HCT116 (cell line): ENCODE measurements around the gene KCNC1. TPM values are rescaled to one million over a fixed set of nuclear protein-coding genes. Genes with fewer than 3 reads are reported as not detected.
A peak's percentile ranks its signal among the peaks of the same experiment; 100 is the strongest.

ENCODE experiments used
- ATAC-seq: fragments of 200-7000 bp; cut with Tn5 transposase; 2 replicates; pipeline ENCODE4 v1.9.1; 2020; ENCODE audit warnings: mild to moderate bottlenecking, moderate library complexity
- BruUV-seq: library from RNA; stranded (reverse); fragments of 400-500 nt; replicated peaks from 2 replicates; lab custom pipeline; 2021; lab: Mats Ljungman, UMichigan
- CTCF ChIA-PET: fragments of 300-600 bp; sonication (Branson Sonifier 250); formaldehyde crosslinking; loops from one replicate; lab custom pipeline; 2021; ENCODE audit warnings: antibody characterized with exemption; lab: Charles Lee
- POLR2A ChIA-PET: fragments of 300-600, 350-600 bp; sonication (Branson Sonifier 250); formaldehyde crosslinking; loops from one replicate; lab custom pipeline; 2021; ENCODE audit warnings: antibody characterized with exemption; lab: Charles Lee
- RAD21 ChIA-PET, 2 experiments: fragments of 300-600 bp; sonication (Branson Sonifier 250); formaldehyde crosslinking; loops; one replicate each; lab custom pipeline; 2023; ENCODE audit warnings: low total read pairs in 2 of 2; ENCODE audit not compliant: uncharacterized antibody in 2 of 2, unreplicated experiment in 2 of 2, low non-redundant PET in 1 of 2; lab: Charles Lee
- DNase-seq: peaks from one replicate; pipeline ENCODE4 v3.0.0-alpha.2; 2010; ENCODE audit warnings: low read depth, low spot score
- H2AFZ ChIP-seq: fragments of 200-600 bp; shearing (Covaris generic), sonication (generic); 2 replicates; pipeline ENCODE4 v1.6.1; 2017; ENCODE audit warnings: low read depth, mixed run types, mixed read lengths, antibody characterized with exemption, low read length; ENCODE audit not compliant: poor library complexity, severe bottlenecking
- H3K27ac ChIP-seq: 2 replicates; pipeline ENCODE4 v1.5.1; 2012; ENCODE audit warnings: low read depth, low read length
- H3K27me3 ChIP-seq: fragments of 200-600 bp; sonication (generic); 2 replicates; pipeline ENCODE4 v1.6.1; 2016; ENCODE audit warnings: mixed run types, low read length, mixed read lengths; ENCODE audit not compliant: insufficient read depth
- H3K36me3 ChIP-seq, 2 experiments: fragments of 200-500 bp in 1 of 2; fragments of 200-600 bp in 1 of 2; sonication (Bioruptor generic) in 1 of 2; sonication (generic) in 1 of 2; 2 replicates each; pipeline versions ENCODE4 v1.5.1 to v1.6.1; 2014 to 2016; ENCODE audit warnings: low read length in 2 of 2, inconsistent platforms in 1 of 2, mixed read lengths in 1 of 2, mixed run types in 1 of 2; ENCODE audit not compliant: insufficient read depth in 2 of 2, control insufficient read depth in 1 of 2
- H3K4me1 ChIP-seq, 2 experiments: fragments of 200-600 bp in 1 of 2; sonication (generic) in 1 of 2; 2 replicates each; pipeline versions ENCODE4 v1.5.1 to v1.6.1; 2012 to 2017; ENCODE audit warnings: low read length in 2 of 2, inconsistent platforms in 1 of 2, mild to moderate bottlenecking in 1 of 2, mixed read lengths in 1 of 2, mixed run types in 1 of 2, moderate library complexity in 1 of 2; ENCODE audit not compliant: insufficient read depth in 2 of 2, control insufficient read depth in 1 of 2
- H3K4me2 ChIP-seq: fragments of 200-600 bp; sonication (generic); 2 replicates; pipeline ENCODE4 v1.6.1; 2017; ENCODE audit warnings: mixed run types, low read length, mixed read lengths
- H3K4me3 ChIP-seq, 2 experiments: fragments of 200-600 bp in 1 of 2; sonication (generic) in 1 of 2; replicated peaks in 1 of 2; 2 replicates each; pipeline ENCODE4 v1.5.1; 2011 to 2016; ENCODE audit warnings: low read length in 2 of 2, control low read depth in 1 of 2, low read depth in 1 of 2, mild to moderate bottlenecking in 1 of 2, mixed read lengths in 1 of 2, mixed run types in 1 of 2
- H3K79me2 ChIP-seq: fragments of 200-600 bp; sonication (generic); 2 replicates; pipeline ENCODE4 v1.6.1; 2017; ENCODE audit warnings: mild to moderate bottlenecking, mixed run types, low read length, moderate library complexity, mixed read lengths; ENCODE audit not compliant: insufficient read depth
- H3K9ac ChIP-seq: fragments of 200-600 bp; sonication (generic); 2 replicates; pipeline ENCODE4 v1.6.1; 2016; ENCODE audit warnings: low read length, mixed read lengths
- H3K9me2 ChIP-seq: fragments of 200-600 bp; sonication (generic), shearing (Covaris generic); 2 replicates; pipeline ENCODE4 v1.6.1; 2017; ENCODE audit warnings: mixed run types, mild to moderate bottlenecking, moderate library complexity; ENCODE audit not compliant: insufficient read depth
- H3K9me3 ChIP-seq, 2 experiments: fragments of 200-500 bp in 1 of 2; fragments of 200-600 bp in 1 of 2; sonication (Bioruptor generic) in 1 of 2; sonication (generic) in 1 of 2; 2 replicates each; pipeline ENCODE4 v1.6.1; 2014 to 2017; ENCODE audit warnings: low read length in 2 of 2, mixed read lengths in 2 of 2, inconsistent platforms in 1 of 2, low read depth in 1 of 2, mild to moderate bottlenecking in 1 of 2, mixed run types in 1 of 2, moderate library complexity in 1 of 2; ENCODE audit not compliant: control insufficient read depth in 1 of 2, insufficient read depth in 1 of 2
- H4K20me1 ChIP-seq: fragments of 200-600 bp; sonication (generic), shearing (Covaris generic); 2 replicates; pipeline ENCODE4 v1.6.1; 2017; ENCODE audit warnings: mixed run types, mild to moderate bottlenecking, moderate library complexity; ENCODE audit not compliant: insufficient read depth
- CEBPB ChIP-seq: IDR thresholded peaks from 2 replicates; pipeline ENCODE4 v1.6.1; 2012; ENCODE audit warnings: low read depth
- EGR1 ChIP-seq: IDR thresholded peaks from 2 replicates; pipeline ENCODE4 v1.6.1; 2012; ENCODE audit warnings: low read depth
- ELF1 ChIP-seq: IDR thresholded peaks from 2 replicates; pipeline ENCODE4 v1.6.1; 2012; ENCODE audit warnings: low read depth, borderline replicate concordance
- EZH2 ChIP-seq: fragments of 200-600 bp; sonication (generic); IDR thresholded peaks from 2 replicates; pipeline ENCODE4 v1.6.1; 2017; ENCODE audit warnings: antibody characterized with exemption, mixed run types
- EZH2phosphoT487 ChIP-seq: fragments of 200-600 bp; IDR thresholded peaks from 2 replicates; pipeline ENCODE4 v1.6.1; 2018; ENCODE audit warnings: antibody characterized with exemption, borderline replicate concordance
- JUND ChIP-seq: IDR thresholded peaks from 2 replicates; pipeline ENCODE4 v1.6.1; 2012
- POLR2A ChIP-seq: IDR thresholded peaks from 2 replicates; pipeline ENCODE4 v1.7.0; 2011; ENCODE audit warnings: borderline replicate concordance; ENCODE audit not compliant: insufficient read depth, insufficient read length; ENCODE audit errors: extremely low read depth
- POLR2AphosphoS5 ChIP-seq: IDR thresholded peaks from 2 replicates; pipeline ENCODE4 v1.6.1; 2011; ENCODE audit warnings: mild to moderate bottlenecking, low read depth, low read length, moderate library complexity
- RAD21 ChIP-seq: IDR thresholded peaks from 2 replicates; pipeline ENCODE4 v1.6.1; 2012; ENCODE audit warnings: low read depth, mild to moderate bottlenecking
- SIN3A ChIP-seq: IDR thresholded peaks from 2 replicates; pipeline ENCODE4 v1.6.1; 2012; ENCODE audit warnings: low read depth
- SP1 ChIP-seq: IDR thresholded peaks from 2 replicates; pipeline ENCODE4 v1.6.1; 2012; ENCODE audit warnings: low read depth
- SRF ChIP-seq: IDR thresholded peaks from 2 replicates; pipeline ENCODE4 v1.6.1; 2012; ENCODE audit warnings: low read depth
- TCF7L2 ChIP-seq: IDR thresholded peaks from 2 replicates; pipeline ENCODE4 v1.7.0; 2011; ENCODE audit warnings: borderline replicate concordance, inconsistent platforms; ENCODE audit not compliant: insufficient read depth, insufficient read length; ENCODE audit errors: extremely low read depth
- YY1 ChIP-seq: IDR thresholded peaks from 2 replicates; pipeline ENCODE4 v1.6.1; 2011; ENCODE audit warnings: low read length, low read depth, moderate library complexity, mild to moderate bottlenecking; ENCODE audit not compliant: insufficient replicate concordance; ENCODE audit errors: extremely low read depth
- ZFX ChIP-seq: fragments of 450-650 bp; IDR thresholded peaks from 2 replicates; pipeline ENCODE4 v1.6.1; 2017
- ZNF274 ChIP-seq: fragments of 200-500 bp; sonication (Bioruptor generic); IDR thresholded peaks from 2 replicates; pipeline ENCODE4 v1.6.1; 2014; ENCODE audit warnings: mild to moderate bottlenecking, low read depth, low read length, inconsistent platforms
- intact Hi-C: fragments of 100-400 bp; cut with micrococcal nuclease; formaldehyde crosslinking; loops from 2 replicates; pipeline ENCODE4 v1.10.0; 2022
- total RNA-seq: library from RNA; stranded (reverse); gene quantifications from one replicate; pipeline ENCODE4 v1.2.1, GENCODE V29; 2021; ENCODE audit not compliant: unreplicated experiment
- TF ChIP-seq, protein P1 (sequence below): IDR thresholded peaks from 2 replicates; pipeline ENCODE4 v1.6.1; 2012
- TF ChIP-seq, protein P2 (sequence below): IDR thresholded peaks from 2 replicates; pipeline ENCODE4 v1.6.1; 2012
- TF ChIP-seq, protein P3 (sequence below): IDR thresholded peaks from 2 replicates; pipeline ENCODE4 v1.6.1; 2012; ENCODE audit warnings: low read depth

KCNC1 gene
- total RNA-seq, 1 experiment from 2014 or later: 0.12 TPM

DNA sequence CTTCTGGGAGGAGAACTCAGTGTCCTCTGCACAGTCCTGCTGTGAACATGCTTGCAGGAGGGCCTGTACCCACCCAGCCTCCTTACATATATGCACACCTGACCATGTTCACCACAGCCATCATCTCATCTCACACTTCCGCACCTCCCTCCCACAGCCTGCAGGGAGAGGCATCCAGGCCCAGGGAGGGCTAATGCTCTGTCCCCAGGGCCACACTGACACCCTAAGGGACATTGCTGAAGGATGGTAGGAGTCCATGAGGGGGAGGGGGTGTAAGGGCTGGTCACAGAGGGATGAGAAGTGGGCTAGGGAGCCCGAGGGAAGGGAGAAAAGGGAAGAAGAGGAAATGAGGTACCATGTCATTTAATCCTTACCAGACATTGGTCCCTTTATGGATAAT, 4.4 kb upstream of the KCNC1 start:
- no peak for DNase-seq
- ATAC-seq: no peak
- intact Hi-C loops: loop anchor here (1.0 to 5.0 kb wide), 3 partner anchors 131 to 343 kb away; partner anchors contain the start of gene KCNJ11
- BruUV-seq: no TSS peak
- Histone ChIP-seq H3K36me3 (no peaks in the 10 kb centered on the region), H2AFZ (peak overlapping the region; percentile 13), H3K9ac (no peak overlapping the region), H3K4me2 (no peak overlapping the region), H3K9me2 (no peaks in the 10 kb centered on the region), H3K4me3 (no peak overlapping the region), H4K20me1 (no peaks in the 10 kb centered on the region), H3K79me2 (no peaks in the 10 kb centered on the region), H3K27ac (no peak overlapping the region), H3K9me3 (no peaks in the 10 kb centered on the region), H3K27me3 (no peaks in the 10 kb centered on the region), H3K4me1 (peaks cover 0 to 8% of the 10 kb centered on the region in 2 experiments; a peak in 3 of 4 replicates)
- ChIA-PET CTCF (interaction anchor here (0.8 to 3.4 kb wide), 29 partner anchors 9 to 385 kb away, joined by 3 to 133 read pairs (median 5); partner anchors contain the start of genes MYOD1 and SAAL1), RAD21 (interaction anchor here (1.2 to 3.0 kb wide), 5 partner anchors 129 to 249 kb away, joined by 6 to 23 read pairs (median 15); no protein-coding TSS in a partner anchor), POLR2A (interaction anchor here (1.2 kb wide), 1 partner anchor 8 kb away, joined by 4 read pairs; no protein-coding TSS in a partner anchor)
- no peak for TF ChIP-seq EZH2
- TF ChIP-seq, protein P1, sequence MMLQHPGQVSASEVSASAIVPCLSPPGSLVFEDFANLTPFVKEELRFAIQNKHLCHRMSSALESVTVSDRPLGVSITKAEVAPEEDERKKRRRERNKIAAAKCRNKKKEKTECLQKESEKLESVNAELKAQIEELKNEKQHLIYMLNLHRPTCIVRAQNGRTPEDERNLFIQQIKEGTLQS: no peak
- no peak for TF ChIP-seq EZH2phosphoT487
- no peak for TF ChIP-seq POLR2AphosphoS5
- TF ChIP-seq POLR2A: no peak
- no peak for TF ChIP-seq SRF
- TF ChIP-seq CEBPB: no peak
- TF ChIP-seq, protein P2, sequence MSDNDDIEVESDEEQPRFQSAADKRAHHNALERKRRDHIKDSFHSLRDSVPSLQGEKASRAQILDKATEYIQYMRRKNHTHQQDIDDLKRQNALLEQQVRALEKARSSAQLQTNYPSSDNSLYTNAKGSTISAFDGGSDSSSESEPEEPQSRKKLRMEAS: no peak
- no peak for TF ChIP-seq YY1
- TF ChIP-seq JUND: no peak
- no peak for TF ChIP-seq ZNF274
- TF ChIP-seq RAD21: no peak
- no peak for TF ChIP-seq ZFX
- TF ChIP-seq EGR1: no peak
- TF ChIP-seq SP1: no peak
- TF ChIP-seq TCF7L2: no peak
- TF ChIP-seq SIN3A: no peak
- TF ChIP-seq, protein P3, sequence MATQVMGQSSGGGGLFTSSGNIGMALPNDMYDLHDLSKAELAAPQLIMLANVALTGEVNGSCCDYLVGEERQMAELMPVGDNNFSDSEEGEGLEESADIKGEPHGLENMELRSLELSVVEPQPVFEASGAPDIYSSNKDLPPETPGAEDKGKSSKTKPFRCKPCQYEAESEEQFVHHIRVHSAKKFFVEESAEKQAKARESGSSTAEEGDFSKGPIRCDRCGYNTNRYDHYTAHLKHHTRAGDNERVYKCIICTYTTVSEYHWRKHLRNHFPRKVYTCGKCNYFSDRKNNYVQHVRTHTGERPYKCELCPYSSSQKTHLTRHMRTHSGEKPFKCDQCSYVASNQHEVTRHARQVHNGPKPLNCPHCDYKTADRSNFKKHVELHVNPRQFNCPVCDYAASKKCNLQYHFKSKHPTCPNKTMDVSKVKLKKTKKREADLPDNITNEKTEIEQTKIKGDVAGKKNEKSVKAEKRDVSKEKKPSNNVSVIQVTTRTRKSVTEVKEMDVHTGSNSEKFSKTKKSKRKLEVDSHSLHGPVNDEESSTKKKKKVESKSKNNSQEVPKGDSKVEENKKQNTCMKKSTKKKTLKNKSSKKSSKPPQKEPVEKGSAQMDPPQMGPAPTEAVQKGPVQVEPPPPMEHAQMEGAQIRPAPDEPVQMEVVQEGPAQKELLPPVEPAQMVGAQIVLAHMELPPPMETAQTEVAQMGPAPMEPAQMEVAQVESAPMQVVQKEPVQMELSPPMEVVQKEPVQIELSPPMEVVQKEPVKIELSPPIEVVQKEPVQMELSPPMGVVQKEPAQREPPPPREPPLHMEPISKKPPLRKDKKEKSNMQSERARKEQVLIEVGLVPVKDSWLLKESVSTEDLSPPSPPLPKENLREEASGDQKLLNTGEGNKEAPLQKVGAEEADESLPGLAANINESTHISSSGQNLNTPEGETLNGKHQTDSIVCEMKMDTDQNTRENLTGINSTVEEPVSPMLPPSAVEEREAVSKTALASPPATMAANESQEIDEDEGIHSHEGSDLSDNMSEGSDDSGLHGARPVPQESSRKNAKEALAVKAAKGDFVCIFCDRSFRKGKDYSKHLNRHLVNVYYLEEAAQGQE: no peak
- no peak for TF ChIP-seq ELF1
